SK-N-SH treated with all-trans-retinoic acid at 6 μM for 48 hours (cell line): ENCODE data around the gene GRIK2.

Experiments
- ATAC-seq: fragments of 200-7000 bp; cut with Tn5 transposase; 3 replicates; pipeline ENCODE4 v1.9.1; 2020; ENCODE audit warnings: mild to moderate bottlenecking, moderate library complexity
- ARNTL ChIP-seq: fragments of 450-650 bp; formaldehyde crosslinking; IDR thresholded peaks from 2 replicates; pipeline ENCODE4 v1.5.0; 2020; ENCODE audit warnings: low read depth, mild to moderate bottlenecking, moderate library complexity, borderline replicate concordance
- CREB5 ChIP-seq: fragments of 250-450 bp; sonication (Bioruptor Pico); IDR thresholded peaks from 2 replicates; pipeline ENCODE4 v1.5.1; 2020; ENCODE audit warnings: low read depth, mild to moderate bottlenecking, moderate library complexity
- CSDC2 ChIP-seq: fragments of 250-450 bp; sonication (Bioruptor Pico); IDR thresholded peaks from 2 replicates; pipeline ENCODE4 v1.5.0; 2020; ENCODE audit warnings: mild to moderate bottlenecking, moderate library complexity
- ESRRG ChIP-seq: fragments of 250-450 bp; sonication (Bioruptor Pico); IDR thresholded peaks from 2 replicates; pipeline ENCODE4 v1.6.1; 2021; ENCODE audit warnings: mild to moderate bottlenecking
- ISL1 ChIP-seq: fragments of 250-450 bp; sonication (Bioruptor Pico); IDR thresholded peaks from 2 replicates; pipeline ENCODE4 v2.1.2; 2022; ENCODE audit warnings: mild to moderate bottlenecking, moderate library complexity
- OSR1 ChIP-seq: fragments of 250-450 bp; sonication (Bioruptor Pico); IDR thresholded peaks from 2 replicates; pipeline ENCODE4 v1.8.0; 2022; ENCODE audit warnings: moderate library complexity, mild to moderate bottlenecking, inconsistent platforms
- PATZ1 ChIP-seq: fragments of 250-450 bp; sonication (Bioruptor Pico); IDR thresholded peaks from 2 replicates; pipeline ENCODE4 v1.8.0; 2020; ENCODE audit warnings: mild to moderate bottlenecking, moderate library complexity, borderline replicate concordance
- POU6F1 ChIP-seq: fragments of 250-450 bp; sonication (Bioruptor Pico); IDR thresholded peaks from 2 replicates; pipeline ENCODE4 v1.8.0; 2021; ENCODE audit warnings: low read depth, mild to moderate bottlenecking, moderate library complexity, borderline replicate concordance
- PPARA ChIP-seq: fragments of 250-450 bp; sonication (Bioruptor Pico); IDR thresholded peaks from 2 replicates; pipeline ENCODE4 v1.5.0; 2020; ENCODE audit warnings: mild to moderate bottlenecking, borderline replicate concordance
- SNAI2 ChIP-seq: fragments of 250-450 bp; sonication (Bioruptor Pico); IDR thresholded peaks from 2 replicates; pipeline ENCODE4 v1.5.0; 2020; ENCODE audit warnings: mild to moderate bottlenecking, moderate library complexity
- TCF4 ChIP-seq: fragments of 250-450 bp; sonication (Bioruptor Pico); IDR thresholded peaks from 2 replicates; pipeline ENCODE4 v1.8.0; 2021; ENCODE audit warnings: mild to moderate bottlenecking, moderate library complexity, borderline replicate concordance
- TSHZ2 ChIP-seq: fragments of 250-450 bp; sonication (Bioruptor Pico); IDR thresholded peaks from 2 replicates; pipeline ENCODE4 v1.5.0; 2020; ENCODE audit warnings: mild to moderate bottlenecking, moderate library complexity
- ZFP3 ChIP-seq: fragments of 250-450 bp; sonication (Bioruptor Pico); IDR thresholded peaks from 2 replicates; pipeline ENCODE4 v1.5.0; 2020; ENCODE audit warnings: mild to moderate bottlenecking, moderate library complexity
- ZFP30 ChIP-seq: fragments of 450-650 bp; formaldehyde crosslinking; IDR thresholded peaks from 2 replicates; pipeline ENCODE4 v1.5.0; 2022; ENCODE audit warnings: mild to moderate bottlenecking, moderate library complexity
- ZNF565 ChIP-seq: fragments of 450-650 bp; formaldehyde crosslinking; conservative IDR thresholded peaks from 2 replicates; pipeline ENCODE4 v1.5.0; 2020; ENCODE audit warnings: low read depth, mild to moderate bottlenecking, moderate library complexity
- ZNF70 ChIP-seq: fragments of 450-650 bp; formaldehyde crosslinking; IDR thresholded peaks from 2 replicates; pipeline ENCODE4 v1.5.0; 2020; ENCODE audit warnings: mild to moderate bottlenecking, moderate library complexity

Gene GRIK2

GRCh38 chr6:101582792-101583191 lies 189.3 kb downstream of the GRIK2 start (continued):
- no peak for TF ChIP-seq POU6F1
- no peak for TF ChIP-seq ISL1
- no peak for TF ChIP-seq ZNF565
- TF ChIP-seq ARNTL (CRISPR knock-in tag) = no peak
- TF ChIP-seq ZNF70 (CRISPR knock-in tag) = no peak
- TF ChIP-seq PPARA (CRISPR knock-in tag) = no peak
- no peak for TF ChIP-seq ZFP30 (CRISPR knock-in tag)
- TF ChIP-seq TSHZ2 (CRISPR knock-in tag) = no peak

GRCh38 chr6:101585501-101585900 lies 192.0 kb downstream of the GRIK2 start:
- no peak for ATAC-seq

GRCh38 chr6:101588343-101588742 lies 194.8 kb downstream of the GRIK2 start:
- ATAC-seq = no peak

More at GRCh38 chr6:101585501-101585900, 192.0 kb downstream of the GRIK2 start:
- no peak for TF ChIP-seq SNAI2
- no peak for TF ChIP-seq ESRRG (CRISPR knock-in tag)

More at GRCh38 chr6:101588343-101588742, 194.8 kb downstream of the GRIK2 start:
- TF ChIP-seq ZFP3 (CRISPR knock-in tag) = no peak
- no peak for TF ChIP-seq ZFP30 (CRISPR knock-in tag)
- no peak for TF ChIP-seq TCF4 (CRISPR knock-in tag)
- TF ChIP-seq CREB5 (CRISPR knock-in tag) = no peak
- no peak for TF ChIP-seq PATZ1 (CRISPR knock-in tag)
- TF ChIP-seq TSHZ2 (CRISPR knock-in tag) = no peak
- no peak for TF ChIP-seq SNAI2
- TF ChIP-seq PPARA (CRISPR knock-in tag) = no peak
- TF ChIP-seq CSDC2 (CRISPR knock-in tag) = no peak
- no peak for TF ChIP-seq OSR1
- TF ChIP-seq, all 23 proteins: peak for 0
